ENCODE data around the gene BID.
A peak's percentile ranks its signal among the peaks of the same experiment; 100 is the strongest.

Gene BID

GRCh38 chr22:17726006-17726927 lies 48.0 kb downstream of the BID start:
- no peak for TF ChIP-seq CTCF (IDR thresholded peaks at IDR 0.05)
- peaks cover 16 to 38% (median 27%) of the 10 kb centered on the region in 3 donors for H3K36me3 ChIP-seq
- peak overlapping the region; percentile 17 to 67 for H3K27ac ChIP-seq
- H3K27me3 ChIP-seq, result no peaks in the 10 kb centered on the region
- H3K4me3 ChIP-seq, result no peak overlapping the region
- no peak for DNase-seq
- intact Hi-C loops (cut with DNase I; ENCODE audit: low total_unique reads), result loop anchor here (10.0 kb wide), 1 partner anchor 1589 kb away; no protein-coding TSS in a partner anchor
- H3K9me3 ChIP-seq, result no peaks in the 10 kb centered on the region
- peaks cover 0 to 43% (median 24%) of the 10 kb centered on the region in 4 donors for H3K4me1 ChIP-seq

GRCh38 chr22:17725500-17725796 lies 48.8 kb downstream of the BID start:
- TF ChIP-seq CTCF (IDR thresholded peaks at IDR 0.05), result no peak
- Histone ChIP-seq H3K27me3 (no peaks in the 10 kb centered on the region), H3K4me1 (peaks cover 0 to 43% (median 24%) of the 10 kb centered on the region in 4 donors), H3K36me3 (peaks cover 12 to 33% (median 26%) of the 10 kb centered on the region in 3 donors), H3K9me3 (no peaks in the 10 kb centered on the region), H3K4me3 (no peak overlapping the region), H3K27ac (peak overlapping the region; percentile 44 to 67)
- intact Hi-C loops (cut with DNase I; ENCODE audit: low total_unique reads), result loop anchor here (10.0 kb wide), 1 partner anchor 1589 kb away; no protein-coding TSS in a partner anchor
- DNase-seq, result no peak

DNA sequence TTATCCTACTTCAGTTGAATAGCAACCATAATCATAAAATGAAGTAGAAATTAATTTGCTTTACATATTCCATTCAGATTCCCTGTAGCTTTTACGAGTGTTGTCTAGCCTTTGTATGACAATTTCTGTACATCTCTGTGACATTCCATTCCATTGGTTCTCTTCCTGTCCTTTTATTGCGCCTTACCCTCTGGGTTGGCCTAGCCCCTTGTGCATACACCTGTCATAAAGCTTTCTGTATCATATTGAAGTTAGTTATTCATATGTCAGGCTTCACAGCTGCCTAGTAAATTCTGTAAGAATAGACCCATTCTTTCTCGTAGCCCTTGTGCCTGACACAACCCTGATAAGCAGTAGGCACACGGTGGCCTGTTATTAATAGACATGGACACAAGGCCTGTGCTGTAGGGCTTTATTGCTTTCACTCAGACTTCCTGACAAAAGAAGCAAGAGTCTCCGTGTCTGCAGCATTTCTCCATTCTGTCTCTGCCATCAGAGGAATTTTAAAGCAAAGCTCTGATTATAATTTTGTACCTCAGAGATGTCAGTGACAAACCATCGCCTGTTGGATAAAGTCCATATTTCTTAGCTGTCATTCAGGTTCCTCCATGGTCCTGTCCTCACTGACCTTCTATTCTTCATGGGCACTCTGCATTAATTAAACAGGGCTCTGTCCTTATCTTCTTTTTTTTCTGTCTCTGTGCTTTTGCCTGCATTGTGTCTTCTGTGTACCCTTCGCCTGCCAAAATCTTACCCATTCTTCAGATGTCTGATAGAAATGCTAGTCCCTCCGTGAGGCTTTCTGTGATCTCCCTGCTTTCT lies 49.4 kb downstream of the BID start:
- H3K4me3 ChIP-seq, result no peak overlapping the region
- peaks cover 0 to 43% (median 24%) of the 10 kb centered on the region in 4 donors for H3K4me1 ChIP-seq
- DNase-seq, result no peak
- no peaks in the 10 kb centered on the region for H3K9me3 ChIP-seq
- intact Hi-C loops (cut with DNase I; ENCODE audit: low total_unique reads), result loop anchor here (10.0 kb wide), 1 partner anchor 1590 kb away; no protein-coding TSS in a partner anchor
- no peak for TF ChIP-seq CTCF (IDR thresholded peaks at IDR 0.05)
- H3K36me3 ChIP-seq, result peaks cover 6 to 28% (median 21%) of the 10 kb centered on the region in 3 donors
- peak overlapping the region; percentile 44 to 67 for H3K27ac ChIP-seq
- H3K27me3 ChIP-seq, result no peaks in the 10 kb centered on the region

DNA sequence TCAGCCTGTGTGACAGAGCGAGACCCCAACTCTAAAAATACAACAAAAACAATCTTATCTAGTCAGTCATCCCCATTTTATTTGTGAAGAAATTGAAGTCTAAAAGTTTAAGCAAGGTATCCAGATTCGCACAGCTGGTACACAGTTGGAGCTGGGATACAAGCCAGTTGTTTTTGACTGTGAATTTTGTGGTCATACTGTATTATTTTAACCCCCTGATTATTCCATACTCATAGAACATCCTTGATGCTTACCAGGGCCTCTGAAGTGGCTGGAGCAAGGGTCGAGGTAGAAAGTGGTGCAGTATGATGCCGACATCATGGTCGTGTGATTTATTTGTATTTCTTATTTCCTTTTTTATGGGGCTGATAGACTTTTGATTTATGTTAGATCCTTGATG lies 50.0 kb downstream of the BID start:
- intact Hi-C loops (cut with DNase I; ENCODE audit: low total_unique reads), result loop anchor here (10.0 kb wide), 1 partner anchor 1591 kb away; no protein-coding TSS in a partner anchor
- TF ChIP-seq CTCF (IDR thresholded peaks at IDR 0.05), result no peak

GRCh38 chr22:17719911-17720310 lies 54.4 kb downstream of the BID start:
- Histone ChIP-seq H3K4me3 (no peak overlapping the region), H3K9me3 (no peaks in the 10 kb centered on the region), H3K27me3 (no peaks in the 10 kb centered on the region), H3K4me1 (peaks cover 0 to 16% (median 3%) of the 10 kb centered on the region in 4 donors), H3K36me3 (no peaks in the 10 kb centered on the region), H3K27ac (no peak overlapping the region)
- no peak for DNase-seq
- intact Hi-C loops (cut with DNase I; ENCODE audit: low total_unique reads), result loop anchor here (10.0 kb wide), 1 partner anchor 1595 kb away; no protein-coding TSS in a partner anchor
- no peak for TF ChIP-seq CTCF (IDR thresholded peaks at IDR 0.05)

More for the DNA sequence above, 50.0 kb downstream of the BID start:
- no peak for DNase-seq
- Histone ChIP-seq H3K9me3 (no peaks in the 10 kb centered on the region), H3K36me3 (peaks cover 0 to 21% (median 14%) of the 10 kb centered on the region in 3 donors), H3K4me1 (peaks cover 0 to 43% (median 24%) of the 10 kb centered on the region in 4 donors), H3K27me3 (no peaks in the 10 kb centered on the region), H3K4me3 (no peak overlapping the region), H3K27ac (peak overlapping the region; percentile 28 to 67)
